Measurements from ENCODE around the gene DAP.
"Not testable (repeated sequence)": the region's sequence is repeated elsewhere in the genome, so short reads cannot be mapped to it uniquely, and the experiment has no call there.

The DAP gene

GRCh38 chr5:10631316-10631996, 129.6 kb downstream of the DAP start:
- DNase-seq (ENCODE audit: low read depth) = no peak

GRCh38 chr5:10630744-10631143, 130.3 kb downstream of the DAP start:
- DNase-seq (ENCODE audit: low read depth) = not testable (repeated sequence)

- DNase-seq (ENCODE audit: low read depth) = no peak
Measured at GRCh38 chr5:10630126-10630525, 130.9 kb downstream of the DAP start.

GRCh38 chr5:10629682-10630081, 131.4 kb downstream of the DAP start:
- no peak for DNase-seq (ENCODE audit: low read depth)

All from stimulated activated CD8-positive, alpha-beta memory T cell treated with anti-CD3 and anti-CD28 coated beads, Interleukin-4, amount 100 ng/mL, for 24 hours (primary cell).